ENCODE measurements around the gene CTDP1.

DNA sequence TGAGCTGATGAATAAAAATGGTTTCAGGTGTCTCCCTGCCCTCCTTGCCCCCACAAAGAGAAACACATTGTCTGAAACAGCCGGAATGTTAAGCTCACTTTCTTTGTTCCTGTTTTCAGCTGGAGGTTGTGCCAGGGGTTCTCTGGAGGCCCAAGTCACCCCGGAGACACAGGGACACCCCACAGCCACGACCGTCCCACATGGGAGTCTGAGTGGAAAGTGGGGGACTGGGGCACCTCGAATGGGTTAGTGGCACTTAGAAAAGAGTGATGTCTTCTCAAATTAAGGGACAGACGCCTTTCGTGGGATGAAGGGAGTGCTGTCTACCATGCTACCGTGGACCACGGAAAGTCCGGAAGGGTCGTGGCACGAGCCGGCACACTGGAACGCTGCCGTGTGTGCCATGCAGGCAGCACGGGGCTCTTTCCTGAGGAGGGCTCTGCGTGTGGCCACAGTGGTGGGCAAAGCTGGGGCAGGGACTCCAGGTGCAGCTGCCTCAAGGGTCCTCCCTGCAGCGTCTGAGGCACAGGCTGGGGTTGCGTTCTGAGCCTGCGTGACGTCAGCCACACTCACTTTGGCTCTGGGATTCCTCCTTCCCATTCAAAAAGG lies 39.4 kb upstream of the CTDP1 start:
- TF ChIP-seq, protein P1, sequence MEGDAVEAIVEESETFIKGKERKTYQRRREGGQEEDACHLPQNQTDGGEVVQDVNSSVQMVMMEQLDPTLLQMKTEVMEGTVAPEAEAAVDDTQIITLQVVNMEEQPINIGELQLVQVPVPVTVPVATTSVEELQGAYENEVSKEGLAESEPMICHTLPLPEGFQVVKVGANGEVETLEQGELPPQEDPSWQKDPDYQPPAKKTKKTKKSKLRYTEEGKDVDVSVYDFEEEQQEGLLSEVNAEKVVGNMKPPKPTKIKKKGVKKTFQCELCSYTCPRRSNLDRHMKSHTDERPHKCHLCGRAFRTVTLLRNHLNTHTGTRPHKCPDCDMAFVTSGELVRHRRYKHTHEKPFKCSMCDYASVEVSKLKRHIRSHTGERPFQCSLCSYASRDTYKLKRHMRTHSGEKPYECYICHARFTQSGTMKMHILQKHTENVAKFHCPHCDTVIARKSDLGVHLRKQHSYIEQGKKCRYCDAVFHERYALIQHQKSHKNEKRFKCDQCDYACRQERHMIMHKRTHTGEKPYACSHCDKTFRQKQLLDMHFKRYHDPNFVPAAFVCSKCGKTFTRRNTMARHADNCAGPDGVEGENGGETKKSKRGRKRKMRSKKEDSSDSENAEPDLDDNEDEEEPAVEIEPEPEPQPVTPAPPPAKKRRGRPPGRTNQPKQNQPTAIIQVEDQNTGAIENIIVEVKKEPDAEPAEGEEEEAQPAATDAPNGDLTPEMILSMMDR (IDR thresholded peaks at IDR 0.05), result no peak
- TF ChIP-seq EP300 (IDR thresholded peaks at IDR 0.05), result no peak

Data from suprapubic skin (tissue), 3 donors.